HL-60/S4 treated with phorbol 12-myristate 13-acetate at 8.2 ng/mL for 4 days and 3 days (cell line): Measurements from ENCODE around the gene DMXL1.
"Not testable (repeated sequence)": the region's sequence is repeated elsewhere in the genome, so short reads cannot be mapped to it uniquely, and the experiment has no call there.

Source experiments
- in situ Hi-C: fragments of 300-500 bp; cut with MboI; formaldehyde crosslinking; loops from 2 replicates; pipeline ENCODE4 v1.15.0; 2022; ENCODE audit warnings: low sequenced_read_pairs

DMXL1 gene

DNA sequence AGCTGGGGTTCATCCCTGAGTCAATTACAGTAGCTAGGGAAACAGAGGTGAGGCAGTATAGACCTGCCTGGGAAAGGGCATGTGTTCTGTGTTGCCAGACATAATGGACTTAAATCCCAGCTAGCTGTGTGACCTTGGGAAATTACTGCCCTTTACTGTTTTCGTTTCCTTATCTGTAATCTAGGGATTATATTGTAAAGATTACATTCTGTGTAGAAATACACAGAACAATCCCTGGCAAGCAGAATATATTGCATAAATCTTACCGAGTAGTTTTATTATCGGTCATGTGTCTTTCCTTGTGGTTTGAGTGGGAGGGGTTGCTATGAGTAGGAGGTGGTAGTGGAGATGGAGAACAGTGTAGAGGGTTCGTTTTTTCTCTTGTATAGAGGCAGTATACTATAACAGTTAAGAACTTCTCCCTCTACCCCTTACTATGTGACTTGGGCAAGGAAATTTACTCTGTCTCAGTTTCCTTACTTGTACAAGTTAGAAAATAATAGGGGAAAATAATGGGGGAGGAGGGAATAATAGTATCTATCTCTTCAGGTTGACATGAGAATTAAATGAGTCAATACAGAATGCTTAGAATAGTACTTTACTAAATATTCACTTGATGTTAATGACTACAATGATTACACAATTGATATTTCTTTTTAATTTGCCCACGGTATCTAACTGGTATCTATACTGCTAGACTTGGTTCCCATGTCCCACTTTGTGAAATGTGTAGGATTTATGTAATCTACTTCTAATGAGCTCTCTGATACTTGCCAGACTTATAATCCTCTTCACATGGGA lies 7.1 kb upstream of the DMXL1 start:
- in situ Hi-C loops, result no loop called here

DNA sequence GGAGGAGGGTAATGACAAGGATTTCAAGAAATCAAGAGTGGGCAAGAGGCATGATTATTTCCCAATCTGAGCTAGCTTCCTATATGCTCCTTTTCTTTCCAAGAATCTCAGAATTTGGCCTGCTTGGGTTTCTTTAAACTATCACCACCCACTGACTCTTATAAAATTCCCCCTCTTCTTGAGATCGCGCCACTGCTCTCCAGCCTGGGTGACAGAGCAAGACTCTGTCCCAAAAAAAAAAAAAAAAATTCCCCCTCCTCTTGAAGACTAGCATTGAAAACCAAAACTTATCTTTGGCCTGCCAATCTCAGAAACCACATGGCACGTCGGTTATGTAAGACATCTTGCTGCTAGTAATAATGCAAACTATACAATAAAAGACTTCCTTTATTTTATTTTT lies 3.4 kb upstream of the DMXL1 start:
- in situ Hi-C loops, result no loop called here

DNA sequence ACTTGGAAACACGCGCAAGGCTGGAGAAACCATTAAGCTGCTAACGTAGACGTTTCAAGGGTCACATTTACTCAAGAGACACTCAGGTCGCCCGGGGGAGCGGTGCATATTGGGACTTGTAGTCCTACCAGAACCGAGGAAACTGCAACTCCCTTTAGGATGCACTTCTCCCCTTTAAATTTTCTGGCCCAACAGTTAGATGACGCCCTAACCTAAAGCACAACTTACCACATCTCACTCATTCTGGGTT lies 384 bp upstream of the DMXL1 start:
- in situ Hi-C loops, result no loop called here

DNA sequence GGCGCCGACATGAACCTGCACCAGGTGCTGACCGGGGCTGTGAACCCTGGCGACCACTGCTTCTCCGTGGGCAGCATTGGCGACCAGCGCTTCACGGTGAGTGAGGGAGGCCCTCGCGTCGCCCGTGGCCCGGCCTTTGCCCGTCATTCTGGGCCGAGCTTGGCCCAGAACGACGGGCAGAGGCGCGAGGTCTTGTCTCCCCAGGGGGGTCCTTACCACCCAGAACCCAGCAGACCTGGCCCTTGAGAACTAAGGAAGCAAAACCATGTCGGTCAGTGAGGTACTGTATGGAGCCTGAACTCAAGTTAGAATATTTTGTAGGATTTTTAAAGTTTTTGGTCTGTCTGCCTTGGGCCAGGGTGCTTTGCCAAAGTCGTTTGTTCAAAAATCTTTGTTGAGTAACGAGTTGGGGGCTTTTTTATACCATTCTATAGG lies 691 bp downstream of the DMXL1 start:
- in situ Hi-C loops, result no loop called here

DNA sequence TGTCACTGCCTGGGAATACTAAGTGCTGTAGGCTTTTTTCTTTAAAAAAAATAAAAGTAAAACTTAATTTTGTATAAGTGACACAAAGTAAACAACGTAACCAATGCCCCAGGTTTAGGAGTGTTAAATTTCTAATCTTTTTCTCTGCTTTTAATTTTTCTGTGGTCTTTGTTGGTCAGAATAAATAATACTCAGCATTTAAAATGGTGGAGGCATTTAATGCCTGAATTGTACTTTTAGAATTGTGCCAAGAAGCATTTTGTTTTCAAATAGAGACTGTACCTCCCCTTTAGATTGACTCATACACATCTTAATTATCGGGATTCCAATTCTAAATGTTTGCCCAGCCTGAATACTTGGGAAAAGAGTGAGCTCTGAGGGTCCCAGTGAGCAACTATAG lies 1.6 kb downstream of the DMXL1 start:
- in situ Hi-C loops, result no loop called here

DNA sequence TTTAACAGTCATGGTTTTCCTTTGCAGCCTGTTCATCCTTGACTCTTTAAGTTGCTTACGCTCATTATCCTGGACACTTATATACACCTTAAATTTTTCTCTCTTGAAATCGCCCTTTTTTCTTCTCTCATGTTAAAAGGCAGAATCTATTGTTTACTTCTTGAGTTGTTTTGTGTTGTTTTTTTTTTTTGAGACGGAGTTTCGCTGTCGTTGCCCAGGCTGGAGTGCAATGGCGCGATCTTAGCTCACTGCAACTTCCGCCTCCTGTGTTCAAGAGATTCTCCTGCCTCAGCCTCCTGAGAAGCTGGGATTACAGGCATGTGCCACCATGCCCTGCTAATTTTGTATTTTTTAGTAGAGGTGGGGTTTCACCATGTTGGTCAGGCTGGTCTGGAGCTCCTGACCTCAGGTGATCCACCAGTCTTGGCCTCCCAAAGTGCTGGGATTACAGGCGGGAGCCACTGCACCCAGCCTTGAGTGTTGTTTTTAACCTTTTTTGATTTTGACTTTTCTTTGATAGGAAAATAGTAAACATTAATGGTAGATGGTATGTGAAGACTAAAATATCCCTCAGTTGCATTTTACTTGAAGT lies 3.0 kb downstream of the DMXL1 start:
- in situ Hi-C loops, result not testable (repeated sequence)

DNA sequence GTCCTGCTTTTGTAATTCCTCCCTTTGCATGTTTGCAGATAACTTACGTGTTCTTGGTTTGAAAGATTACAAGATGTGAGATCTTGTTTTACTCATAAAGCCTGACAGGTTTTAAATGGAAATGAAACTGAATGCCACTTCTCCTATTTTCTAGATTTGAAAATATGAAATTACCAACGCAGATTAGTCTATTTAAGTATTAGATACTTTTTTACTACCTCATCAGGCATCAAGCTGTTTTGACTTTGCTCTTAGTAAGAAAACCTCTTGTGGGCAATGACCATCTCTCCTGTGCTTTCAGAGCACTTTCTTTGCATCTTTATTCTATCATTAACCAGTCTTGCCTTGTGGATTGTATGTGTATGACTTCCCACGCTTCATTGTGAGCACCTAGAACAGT lies 3.5 kb downstream of the DMXL1 start:
- in situ Hi-C loops, result no loop called here

DNA sequence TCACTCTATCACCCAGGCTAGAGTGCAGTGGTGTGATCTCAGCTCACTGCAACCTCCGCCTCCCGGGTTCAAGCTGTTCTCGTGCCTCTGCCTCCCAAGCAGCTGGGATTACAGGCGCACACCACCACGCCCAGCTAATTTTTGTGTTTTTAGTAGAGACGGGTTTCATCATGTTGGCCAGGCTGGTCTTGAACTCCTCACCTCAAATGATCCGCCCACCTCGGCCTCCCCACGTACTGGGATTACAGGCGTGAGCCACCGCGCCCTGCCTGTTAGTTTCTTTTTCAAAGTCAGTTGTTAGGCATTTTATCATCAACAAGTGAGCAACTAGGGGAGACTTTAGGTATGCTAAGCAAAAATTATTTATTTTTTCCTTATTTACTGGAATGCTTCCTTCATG lies 4.4 kb downstream of the DMXL1 start:
- in situ Hi-C loops, result not testable (repeated sequence)

DNA sequence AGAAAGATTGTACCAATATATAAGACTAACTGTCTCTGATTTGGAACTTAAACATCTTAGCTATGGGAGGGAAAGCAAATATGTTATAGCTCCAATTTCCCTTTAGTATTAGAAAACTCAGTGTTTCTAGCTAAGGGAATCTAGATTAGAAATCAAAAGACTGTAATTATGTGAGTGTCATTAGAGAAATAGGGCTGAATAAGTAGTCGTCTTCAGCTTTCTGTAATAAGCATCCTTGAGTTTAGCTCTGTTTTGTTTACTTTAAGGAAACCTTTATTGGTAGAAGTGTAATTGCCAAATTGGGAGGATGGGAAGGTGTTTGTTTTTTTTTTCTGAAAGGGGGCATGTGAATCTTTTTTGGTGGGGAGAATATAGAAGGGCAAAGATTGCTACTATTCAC lies 5.2 kb downstream of the DMXL1 start:
- in situ Hi-C loops, result no loop called here

DNA sequence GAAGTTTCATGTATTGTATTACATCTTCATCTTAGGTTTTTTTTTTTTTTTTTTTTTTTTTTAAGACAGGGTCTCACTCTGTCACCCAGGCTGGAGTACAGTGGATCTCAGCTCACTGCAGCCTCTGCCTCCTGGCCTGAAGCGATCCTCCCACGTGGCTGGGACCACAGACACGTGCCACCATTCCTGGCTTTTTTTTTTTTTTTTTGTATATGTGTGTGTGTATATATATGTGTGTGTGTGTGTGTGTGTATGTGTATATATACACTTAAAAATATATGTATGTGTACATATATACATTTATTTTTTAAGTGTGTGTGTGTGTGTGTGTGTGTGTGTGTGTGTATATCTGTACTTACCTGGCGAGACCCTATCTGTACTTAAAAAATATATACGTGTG lies 6.6 kb downstream of the DMXL1 start:
- in situ Hi-C loops, result no loop called here

DNA sequence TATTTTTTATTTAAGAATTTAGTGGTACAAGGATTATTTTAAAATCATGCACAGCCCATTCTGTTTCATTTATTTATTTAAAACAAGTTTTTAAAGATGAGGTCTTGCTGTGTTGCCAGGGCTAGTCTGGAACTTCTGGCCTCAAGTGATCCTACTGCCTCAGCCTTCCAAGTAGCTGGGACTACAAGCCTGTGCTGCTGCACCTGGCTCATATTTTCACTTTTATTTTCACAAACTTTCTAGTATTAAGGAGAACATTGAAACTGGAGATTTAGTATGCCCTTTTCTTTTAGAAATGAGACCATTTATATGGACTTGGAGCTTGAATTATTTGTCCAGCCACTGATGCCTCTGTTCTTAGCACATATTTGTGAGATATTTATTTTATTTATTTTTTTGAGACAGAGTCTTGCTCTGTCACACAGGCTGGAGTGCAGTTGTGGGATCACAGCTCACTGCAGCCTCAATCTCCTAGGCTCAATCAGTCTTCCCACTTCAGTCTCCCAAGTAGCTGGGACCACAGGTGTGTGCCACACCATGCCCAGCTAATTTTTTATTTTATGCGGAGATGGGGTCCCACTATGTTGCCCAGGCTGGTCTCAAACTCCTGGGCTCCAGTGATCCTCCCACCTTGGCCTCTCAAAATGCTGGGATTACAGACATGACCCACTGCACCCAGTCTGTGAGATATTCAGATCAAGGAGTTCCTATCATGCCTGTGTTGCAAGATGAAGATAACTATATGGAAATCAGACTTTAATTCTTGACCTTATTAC lies 7.4 kb downstream of the DMXL1 start:
- in situ Hi-C loops, result no loop called here

DNA sequence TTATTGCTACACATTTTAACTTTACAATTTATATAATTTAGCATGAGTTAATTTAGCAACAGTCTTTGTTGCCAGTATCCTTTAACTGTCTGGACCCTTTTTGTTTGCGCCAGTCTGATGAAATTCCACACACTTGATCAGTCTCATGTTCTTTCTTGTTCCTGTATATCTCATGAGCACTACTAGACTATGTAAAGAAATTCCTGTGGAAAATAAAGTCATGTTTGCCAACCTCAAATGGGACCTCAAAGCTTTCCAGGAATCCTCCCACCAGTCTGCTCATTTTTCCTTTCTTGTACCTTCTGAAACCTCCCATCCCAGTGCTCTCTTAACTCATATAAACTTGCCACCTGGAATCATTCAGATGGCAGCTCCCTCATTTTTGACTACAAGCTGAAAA lies 8.0 kb downstream of the DMXL1 start:
- in situ Hi-C loops, result no loop called here

DNA sequence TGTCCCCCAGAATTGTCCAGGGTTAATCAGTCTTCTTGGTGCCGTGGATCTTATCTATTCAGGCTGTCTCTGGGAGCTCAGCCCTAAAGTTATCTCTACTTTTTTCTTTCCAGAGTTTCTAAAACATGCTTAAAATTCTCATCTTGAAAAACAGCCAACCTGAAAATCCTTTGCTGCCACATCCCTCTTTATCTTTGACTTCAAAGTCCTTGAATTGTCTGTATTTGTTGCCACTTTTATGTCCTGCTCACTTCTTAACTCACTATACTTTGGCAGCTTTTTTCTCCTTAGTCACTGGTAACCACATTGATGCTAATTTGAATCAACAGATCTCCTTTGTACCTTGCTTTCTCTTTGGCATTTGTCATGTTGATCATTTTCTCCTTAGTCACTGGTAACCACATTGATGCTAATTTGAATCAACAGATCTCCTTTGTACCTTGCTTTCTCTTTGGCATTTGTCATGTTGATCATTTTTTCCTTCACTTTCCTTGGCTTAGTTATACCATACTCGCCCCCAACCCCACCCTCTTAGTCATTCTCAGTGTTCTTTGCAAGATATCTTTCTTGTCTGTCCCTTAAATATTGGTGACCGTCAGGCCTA lies 8.5 kb downstream of the DMXL1 start:
- in situ Hi-C loops, result no loop called here

DNA sequence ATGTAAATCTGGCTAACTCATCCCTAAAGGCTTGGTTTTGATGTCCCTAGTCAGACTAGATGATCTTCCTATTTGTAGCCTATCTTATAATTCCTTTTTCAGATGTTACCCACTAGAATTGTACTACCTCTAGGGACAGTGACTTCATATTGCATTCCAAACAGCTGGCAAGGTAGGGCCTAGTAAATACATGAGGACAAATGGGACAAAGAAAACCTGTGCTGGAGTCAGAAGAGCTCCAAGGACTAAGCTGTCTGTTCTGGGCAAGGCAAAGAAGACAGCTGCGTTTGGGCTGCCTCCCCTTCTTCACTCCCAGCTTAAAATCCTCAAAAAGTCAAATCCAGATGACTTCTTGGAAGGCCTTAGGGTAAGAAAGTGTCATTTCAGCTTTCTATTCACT lies 10.0 kb downstream of the DMXL1 start:
- in situ Hi-C loops, result no loop called here

DNA sequence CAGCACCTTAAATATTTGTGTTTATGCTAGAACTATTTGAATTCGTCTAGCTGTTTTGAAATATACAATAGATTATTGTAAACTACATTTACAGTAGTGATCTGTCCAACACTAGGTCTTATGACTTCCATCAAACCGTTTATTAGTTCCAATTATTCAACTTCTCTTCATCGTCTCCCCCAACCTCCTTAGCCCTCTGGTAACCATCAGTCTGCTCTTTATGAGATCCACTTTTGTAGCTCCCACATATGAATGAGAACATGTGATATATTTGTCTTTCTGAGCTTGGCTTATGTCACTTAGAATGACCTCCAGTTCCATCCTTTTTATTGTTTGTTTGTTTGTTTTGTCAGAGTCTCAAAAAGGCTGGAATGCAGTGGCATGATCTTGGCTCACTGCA lies 11.8 kb downstream of the DMXL1 start:
- in situ Hi-C loops, result no loop called here

DNA sequence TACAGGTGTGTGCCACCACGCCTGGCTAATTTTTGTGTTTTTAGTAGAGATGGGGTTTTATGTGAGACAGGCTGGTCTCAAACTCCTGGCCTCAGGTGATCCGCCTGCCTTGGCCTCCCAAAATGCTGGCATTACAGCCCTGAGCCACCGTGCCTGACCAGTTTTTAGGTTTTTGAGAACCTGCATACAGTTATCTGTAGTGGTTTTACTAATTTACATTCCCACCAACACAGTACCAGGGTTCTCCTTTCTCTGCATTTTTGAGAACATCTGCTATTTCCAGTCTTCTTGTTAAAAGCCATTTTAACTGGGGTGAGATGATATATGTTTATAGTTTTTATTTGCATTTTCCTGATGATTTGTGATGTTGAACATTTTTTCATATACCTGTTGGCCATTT lies 12.8 kb downstream of the DMXL1 start:
- in situ Hi-C loops, result no loop called here

DNA sequence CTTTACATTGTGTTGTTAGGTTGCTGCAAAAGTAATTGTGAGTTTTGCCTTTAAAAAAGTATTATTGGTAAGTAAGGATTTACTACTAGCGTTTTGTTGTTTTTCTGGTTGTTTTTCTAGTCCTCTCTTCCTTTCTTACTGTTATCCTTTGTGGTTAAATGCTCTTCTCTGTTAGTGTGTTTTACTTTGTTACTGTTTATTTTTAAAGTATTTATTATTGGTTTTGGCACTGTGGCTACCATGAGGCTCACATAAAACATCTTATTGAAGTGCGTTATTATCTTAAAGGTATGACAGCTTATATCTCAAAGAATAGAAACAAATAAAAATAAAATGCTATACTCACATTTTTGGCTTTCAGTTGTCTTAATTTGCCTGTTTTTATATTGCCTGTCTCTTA lies 17.6 kb downstream of the DMXL1 start:
- in situ Hi-C loops, result no loop called here

DNA sequence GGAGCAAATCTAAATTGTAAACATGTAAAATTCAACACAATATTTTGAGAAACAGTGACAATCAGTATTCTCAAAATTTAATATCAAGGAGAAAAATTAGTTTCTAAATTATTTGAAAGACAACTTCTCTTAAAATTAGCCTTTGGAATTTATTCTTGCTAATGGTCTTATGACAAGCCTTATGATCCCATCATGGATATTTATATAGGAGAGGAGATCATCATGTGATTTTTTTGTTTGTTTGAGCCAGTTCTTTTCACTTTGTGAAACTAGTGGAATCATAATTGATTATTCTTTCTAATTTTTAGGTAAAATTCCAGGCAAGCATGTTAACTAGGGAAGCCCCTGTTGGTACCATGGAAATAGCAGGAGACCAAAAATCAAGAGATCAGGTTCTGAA lies 24.7 kb downstream of the DMXL1 start:
- in situ Hi-C loops, result no loop called here

DNA sequence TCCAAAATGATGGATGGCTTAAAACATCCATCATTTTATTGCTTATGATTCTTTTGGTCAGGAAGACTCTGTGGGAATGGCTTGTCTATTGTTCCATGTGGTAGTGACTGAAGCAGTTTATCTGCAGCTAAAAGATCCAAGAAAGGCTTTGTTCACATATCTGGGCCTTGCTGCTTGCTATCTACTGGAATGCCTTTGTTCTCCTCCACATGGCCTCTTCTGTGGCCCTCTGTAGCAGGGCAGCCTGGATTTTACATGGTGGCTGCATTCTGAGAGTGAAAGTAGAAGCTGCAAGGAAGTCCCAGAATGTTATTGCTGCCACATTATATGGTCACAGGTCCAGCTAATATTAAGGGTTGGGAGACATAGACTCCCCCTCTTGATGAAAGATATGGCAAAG lies 35.1 kb downstream of the DMXL1 start:
- in situ Hi-C loops, result no loop called here

DNA sequence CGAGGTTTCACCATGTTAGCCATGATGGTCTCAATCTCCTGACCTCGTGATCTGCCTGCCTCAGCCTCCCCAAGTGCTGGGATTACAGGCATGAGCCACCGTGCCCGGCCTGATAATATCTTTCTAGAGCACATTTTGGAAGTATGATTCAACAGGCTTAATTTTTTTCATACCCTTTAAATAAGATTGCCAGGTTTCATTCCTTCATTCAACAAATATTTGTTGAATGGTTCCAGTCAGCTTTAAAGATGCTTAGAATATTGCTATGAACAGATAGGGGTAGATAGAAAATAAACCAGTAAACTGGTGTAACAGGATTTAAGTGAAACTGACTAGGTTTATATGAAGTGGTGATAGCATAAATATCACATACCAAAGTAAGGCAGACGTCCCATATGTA lies 41.3 kb downstream of the DMXL1 start:
- in situ Hi-C loops, result no loop called here

DNA sequence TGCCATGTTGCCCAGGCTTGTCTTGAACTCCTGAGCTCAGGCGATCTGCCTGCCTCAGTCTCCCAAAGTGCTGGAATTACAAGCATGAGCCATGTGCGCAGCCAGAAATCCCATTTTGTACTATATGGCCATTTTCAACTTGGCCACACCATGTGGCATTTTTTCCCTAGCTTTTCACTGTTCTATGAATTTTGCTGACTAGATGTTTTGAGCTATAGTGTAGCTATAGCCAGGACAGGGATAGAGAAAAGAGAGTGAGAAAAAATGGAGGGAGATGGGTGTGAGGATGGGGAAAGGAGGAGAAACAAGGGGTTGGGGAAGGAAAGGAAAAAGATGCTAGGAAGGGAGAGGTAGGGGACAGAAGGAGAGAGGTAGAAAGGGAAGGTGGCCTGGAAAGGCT lies 46.4 kb downstream of the DMXL1 start:
- in situ Hi-C loops, result no loop called here

DNA sequence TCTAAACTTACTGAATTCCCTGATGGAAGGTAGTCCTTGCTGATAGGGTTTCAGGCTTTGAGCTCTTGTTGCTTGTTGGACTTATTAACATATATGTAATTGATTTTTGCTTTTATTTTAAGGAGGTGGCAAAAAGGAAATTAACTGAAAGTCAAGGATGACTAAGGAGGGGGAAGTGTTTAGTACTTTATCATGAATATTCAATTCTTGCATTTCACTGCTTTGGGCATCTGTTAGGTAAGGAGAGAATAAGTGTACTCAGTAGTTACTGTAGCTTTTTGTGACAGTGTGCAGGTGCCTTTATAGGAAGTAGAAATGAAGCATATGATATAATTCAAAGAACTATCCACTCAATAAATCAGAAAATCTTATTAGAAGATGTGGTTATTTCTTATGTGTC lies 47.1 kb downstream of the DMXL1 start:
- in situ Hi-C loops, result no loop called here
